Nephron progenitor cell (in vitro differentiated cells): ENCODE data around the gene ECHDC1.

Experiments used
- DNase-seq: peaks from one replicate; pipeline ENCODE4 v3.0.0; 2021
- H3K27ac Mint-ChIP-seq: 2 replicates; pipeline ENCODE4 v1.8.0; 2021; ENCODE audit warnings: mild to moderate bottlenecking, moderate library complexity, mixed read lengths
- H3K27me3 Mint-ChIP-seq: 2 replicates; pipeline ENCODE4 v1.8.0; 2021; ENCODE audit warnings: mild to moderate bottlenecking, low read depth, mixed read lengths; ENCODE audit not compliant: poor library complexity
- H3K36me3 Mint-ChIP-seq: 2 replicates; pipeline ENCODE4 v1.8.0; 2021; ENCODE audit warnings: low read depth, mixed read lengths
- H3K4me1 Mint-ChIP-seq: 2 replicates; pipeline ENCODE4 v1.8.0; 2021; ENCODE audit warnings: mixed read lengths
- H3K4me3 Mint-ChIP-seq: 2 replicates; pipeline ENCODE4 v1.8.0; 2021; ENCODE audit warnings: mild to moderate bottlenecking, moderate library complexity, mixed read lengths
- H3K9me3 Mint-ChIP-seq: 2 replicates; pipeline ENCODE4 v1.8.0; 2021; ENCODE audit warnings: mild to moderate bottlenecking, moderate library complexity, mixed read lengths
- CTCF ChIP-seq: fragments of 200-600 bp; sonication (generic); IDR thresholded peaks from 2 replicates; pipeline ENCODE4 v1.5.0; 2021; ENCODE audit warnings: antibody characterized with exemption

Gene ECHDC1

GRCh38 chr6:127300411-127300810 lies 43.0 kb downstream of the ECHDC1 start:
- peaks cover 7% of the 10 kb centered on the region for H3K9me3 Mint-ChIP-seq
- H3K36me3 Mint-ChIP-seq, result peaks cover 62% of the 10 kb centered on the region
- no peak overlapping the region for H3K4me3 Mint-ChIP-seq
- H3K27ac Mint-ChIP-seq, result no peak overlapping the region
- no peak for DNase-seq
- peaks cover 11% of the 10 kb centered on the region for H3K4me1 Mint-ChIP-seq
- no peaks in the 10 kb centered on the region for H3K27me3 Mint-ChIP-seq
- TF ChIP-seq CTCF, result no peak

DNA sequence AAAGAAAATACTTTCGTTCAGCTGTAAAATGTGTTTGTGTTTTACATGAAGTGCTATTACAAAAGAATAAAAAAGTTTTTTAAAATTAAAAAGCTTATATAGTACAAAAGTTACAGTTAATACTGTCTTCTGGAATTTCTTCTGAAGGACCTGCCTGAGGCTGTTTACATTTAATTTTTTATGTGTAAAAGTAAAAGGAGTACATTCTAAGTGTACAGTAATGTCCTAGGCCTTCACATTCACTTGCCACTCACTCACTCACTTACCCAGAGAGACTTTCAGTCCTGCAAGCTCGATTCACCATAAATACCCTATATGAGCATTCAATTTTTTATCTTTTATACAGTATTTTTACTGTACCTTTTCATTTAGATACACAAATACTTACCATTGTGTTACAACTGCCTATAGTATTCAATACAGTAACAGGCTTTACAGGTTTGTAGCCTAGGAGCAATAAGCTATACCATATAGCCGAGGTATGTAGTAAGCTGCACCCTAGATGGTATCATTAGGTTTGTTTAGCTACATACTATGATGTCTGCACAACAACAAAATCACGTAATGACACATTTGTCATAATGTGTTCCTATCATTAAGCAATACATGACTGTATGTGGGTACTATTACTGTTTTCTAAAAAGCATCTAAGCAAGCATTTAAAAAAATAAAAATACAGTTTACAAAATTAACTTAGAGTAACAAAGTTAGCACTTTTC lies 43.7 kb downstream of the ECHDC1 start:
- no peak overlapping the region for H3K27ac Mint-ChIP-seq
- no peak overlapping the region for H3K4me3 Mint-ChIP-seq
- H3K36me3 Mint-ChIP-seq, result peaks cover 60% of the 10 kb centered on the region
- H3K4me1 Mint-ChIP-seq, result peaks cover 11% of the 10 kb centered on the region
- TF ChIP-seq CTCF, result no peak
- DNase-seq, result no peak
- H3K27me3 Mint-ChIP-seq, result no peaks in the 10 kb centered on the region
- H3K9me3 Mint-ChIP-seq, result peaks cover 2% of the 10 kb centered on the region

DNA sequence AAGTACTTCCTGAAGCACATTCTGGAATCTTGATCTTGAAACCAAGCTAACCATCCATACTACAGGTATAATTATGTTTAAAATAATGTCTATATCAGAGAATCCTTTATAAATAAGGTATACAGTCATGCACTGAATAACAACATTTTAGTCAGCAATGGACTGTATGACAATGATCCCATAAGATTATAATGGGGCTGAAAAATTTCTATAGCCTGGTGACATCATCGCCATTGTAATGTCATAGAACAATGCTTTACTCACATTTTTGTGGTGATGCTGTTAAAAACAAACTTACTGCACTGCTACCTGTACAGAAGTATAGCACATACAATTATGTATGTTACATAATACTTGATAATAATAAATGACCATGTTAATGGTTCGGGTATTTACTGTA lies 44.9 kb downstream of the ECHDC1 start:
- H3K4me3 Mint-ChIP-seq, result no peak overlapping the region

DNA sequence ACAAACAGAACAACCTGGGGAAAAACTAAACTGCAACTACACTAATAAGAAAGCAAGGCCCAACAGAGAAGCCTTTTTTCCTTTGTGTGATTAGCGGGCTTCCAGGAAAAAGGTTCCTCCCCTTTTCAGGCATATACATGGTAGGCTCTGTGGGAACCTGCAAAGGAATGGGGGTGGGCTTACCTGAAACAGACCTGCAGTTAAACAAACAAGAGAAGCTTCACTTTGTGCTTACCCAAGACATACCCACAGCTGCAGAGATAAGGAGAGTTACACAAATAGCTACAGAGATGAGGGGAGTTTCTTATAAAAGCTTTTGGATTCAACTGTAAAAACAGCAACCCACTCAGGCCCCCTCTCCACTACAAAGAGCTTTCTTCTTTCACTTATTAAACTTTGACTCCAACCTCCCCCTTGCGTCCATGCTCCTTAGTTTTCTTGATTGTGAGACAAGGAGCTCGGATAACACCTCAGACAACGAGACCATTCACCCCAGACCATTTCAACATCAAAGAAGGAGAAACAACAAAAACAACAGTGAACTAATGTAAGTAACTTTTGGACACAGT lies 45.8 kb downstream of the ECHDC1 start:
- H3K4me1 Mint-ChIP-seq, result peaks cover 11% of the 10 kb centered on the region
- peaks cover 64% of the 10 kb centered on the region for H3K36me3 Mint-ChIP-seq
- H3K27ac Mint-ChIP-seq, result peak overlapping the region; percentile 87
- no peaks in the 10 kb centered on the region for H3K9me3 Mint-ChIP-seq
- no peaks in the 10 kb centered on the region for H3K27me3 Mint-ChIP-seq
- DNase-seq, result no peak
- no peak for TF ChIP-seq CTCF
- no peak overlapping the region for H3K4me3 Mint-ChIP-seq

More for the DNA sequence above, 44.9 kb downstream of the ECHDC1 start:
- H3K36me3 Mint-ChIP-seq, result peaks cover 60% of the 10 kb centered on the region
- DNase-seq, result no peak
- no peak for TF ChIP-seq CTCF
- no peak overlapping the region for H3K27ac Mint-ChIP-seq
- H3K4me1 Mint-ChIP-seq, result peaks cover 11% of the 10 kb centered on the region
- no peaks in the 10 kb centered on the region for H3K9me3 Mint-ChIP-seq
- no peaks in the 10 kb centered on the region for H3K27me3 Mint-ChIP-seq

DNA sequence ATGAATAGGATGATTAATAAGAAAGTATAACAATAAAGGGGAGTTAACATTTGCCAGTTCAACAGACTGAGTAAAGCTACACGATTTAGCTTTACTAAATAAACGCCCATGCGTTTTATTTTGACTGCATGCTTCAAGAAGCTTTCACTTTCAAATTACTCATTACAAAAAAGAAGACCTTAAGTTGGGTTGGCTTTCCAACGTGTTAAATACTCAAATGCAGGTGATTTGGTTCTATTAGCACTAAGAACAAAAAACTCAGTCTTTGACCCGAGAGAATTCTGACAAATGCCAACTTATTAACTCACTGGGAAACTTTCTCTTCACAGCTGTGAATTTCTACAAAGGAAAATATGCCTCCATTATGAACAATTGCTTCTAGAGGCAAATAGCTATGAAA lies 51.9 kb downstream of the ECHDC1 start:
- no peak for TF ChIP-seq CTCF
- peaks cover 13% of the 10 kb centered on the region for H3K4me1 Mint-ChIP-seq
- H3K27ac Mint-ChIP-seq, result peak overlapping the region; percentile 60
- no peak overlapping the region for H3K4me3 Mint-ChIP-seq
- H3K27me3 Mint-ChIP-seq, result no peaks in the 10 kb centered on the region
- peaks cover 58% of the 10 kb centered on the region for H3K36me3 Mint-ChIP-seq
- no peak for DNase-seq
- H3K9me3 Mint-ChIP-seq, result no peaks in the 10 kb centered on the region
